Retinal pigment epithelial cell (primary cell): Measurements from ENCODE around the gene ROR2.

Experiments used
- DNase-seq: peaks from one replicate; pipeline ENCODE4 v3.0.0-alpha.2; 2010; ENCODE audit warnings: low read depth
- H3K4me3 ChIP-seq: 2 replicates; pipeline ENCODE4 v1.5.1; 2011; ENCODE audit warnings: mild to moderate bottlenecking, low read length, control low read depth, moderate library complexity
- TF ChIP-seq, protein P1 (sequence below): conservative IDR thresholded peaks from 2 replicates; pipeline ENCODE4 v1.5.1; 2011; ENCODE audit warnings: low read depth, low read length, control low read depth, inconsistent platforms

Gene ROR2

DNA sequence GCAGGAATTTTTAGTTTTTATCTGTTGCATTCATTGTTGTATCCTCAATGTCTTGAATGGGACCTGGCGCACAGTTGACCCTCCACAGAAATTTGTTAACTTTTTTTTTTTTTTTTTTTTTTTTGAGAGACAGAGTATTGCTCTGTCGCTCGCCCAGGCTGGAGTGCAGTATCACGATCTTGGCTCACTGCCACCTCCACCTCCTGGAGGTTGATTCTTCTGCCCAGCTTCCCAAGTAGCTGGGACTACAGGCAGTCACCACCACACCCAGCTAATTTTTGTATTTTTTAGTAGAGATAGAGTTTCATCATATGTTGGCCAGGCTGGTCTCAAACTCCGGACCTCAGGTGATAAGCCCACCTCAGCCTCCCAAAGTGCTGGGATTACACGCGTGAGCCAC, 205.9 kb downstream of the ROR2 start:
- DNase-seq, result no peak
- TF ChIP-seq, protein P1, sequence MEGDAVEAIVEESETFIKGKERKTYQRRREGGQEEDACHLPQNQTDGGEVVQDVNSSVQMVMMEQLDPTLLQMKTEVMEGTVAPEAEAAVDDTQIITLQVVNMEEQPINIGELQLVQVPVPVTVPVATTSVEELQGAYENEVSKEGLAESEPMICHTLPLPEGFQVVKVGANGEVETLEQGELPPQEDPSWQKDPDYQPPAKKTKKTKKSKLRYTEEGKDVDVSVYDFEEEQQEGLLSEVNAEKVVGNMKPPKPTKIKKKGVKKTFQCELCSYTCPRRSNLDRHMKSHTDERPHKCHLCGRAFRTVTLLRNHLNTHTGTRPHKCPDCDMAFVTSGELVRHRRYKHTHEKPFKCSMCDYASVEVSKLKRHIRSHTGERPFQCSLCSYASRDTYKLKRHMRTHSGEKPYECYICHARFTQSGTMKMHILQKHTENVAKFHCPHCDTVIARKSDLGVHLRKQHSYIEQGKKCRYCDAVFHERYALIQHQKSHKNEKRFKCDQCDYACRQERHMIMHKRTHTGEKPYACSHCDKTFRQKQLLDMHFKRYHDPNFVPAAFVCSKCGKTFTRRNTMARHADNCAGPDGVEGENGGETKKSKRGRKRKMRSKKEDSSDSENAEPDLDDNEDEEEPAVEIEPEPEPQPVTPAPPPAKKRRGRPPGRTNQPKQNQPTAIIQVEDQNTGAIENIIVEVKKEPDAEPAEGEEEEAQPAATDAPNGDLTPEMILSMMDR, result no peak
- H3K4me3 ChIP-seq, result no peak overlapping the region

DNA sequence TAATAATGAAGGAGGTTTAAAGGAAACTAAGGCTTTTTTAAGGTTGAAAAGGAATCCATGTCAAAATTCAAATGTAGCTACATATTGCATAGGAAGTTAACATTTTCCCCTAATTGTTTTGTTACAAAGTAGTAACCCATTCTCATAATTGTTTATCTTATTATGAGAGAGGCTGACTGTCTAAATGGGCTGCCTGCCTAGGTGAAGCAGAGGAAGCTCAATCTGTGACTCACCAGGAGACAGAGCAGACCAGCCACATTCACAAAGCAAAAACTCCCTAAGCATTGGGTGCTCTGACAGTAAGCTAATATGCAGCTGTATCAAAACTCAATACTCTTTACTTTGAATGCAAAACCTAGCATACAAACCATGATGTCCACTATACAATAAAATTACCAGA, 208.5 kb downstream of the ROR2 start:
- TF ChIP-seq, protein P1, result no peak
- DNase-seq, result no peak
- no peak overlapping the region for H3K4me3 ChIP-seq

DNA sequence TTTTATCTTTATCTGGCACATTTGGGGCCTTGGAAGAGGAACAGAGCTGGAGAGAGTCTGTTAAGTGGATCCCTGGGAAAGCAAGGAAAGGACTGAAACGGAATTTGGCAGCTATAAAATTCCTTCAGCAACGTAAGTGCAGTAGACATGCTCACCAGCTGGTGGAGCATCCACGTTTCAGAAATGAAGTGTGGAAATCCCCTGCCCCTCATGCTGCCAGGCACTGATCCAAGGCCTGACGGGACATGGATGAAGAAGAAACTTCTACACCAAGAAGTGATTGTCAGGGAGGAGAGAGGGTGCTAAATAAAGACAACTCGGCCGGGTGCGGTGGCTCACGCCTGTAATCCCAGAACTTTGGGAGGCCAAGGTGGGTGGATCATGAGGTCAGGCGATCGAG, 209.3 kb downstream of the ROR2 start:
- H3K4me3 ChIP-seq, result no peak overlapping the region
- TF ChIP-seq, protein P1, result no peak
- no peak for DNase-seq

DNA sequence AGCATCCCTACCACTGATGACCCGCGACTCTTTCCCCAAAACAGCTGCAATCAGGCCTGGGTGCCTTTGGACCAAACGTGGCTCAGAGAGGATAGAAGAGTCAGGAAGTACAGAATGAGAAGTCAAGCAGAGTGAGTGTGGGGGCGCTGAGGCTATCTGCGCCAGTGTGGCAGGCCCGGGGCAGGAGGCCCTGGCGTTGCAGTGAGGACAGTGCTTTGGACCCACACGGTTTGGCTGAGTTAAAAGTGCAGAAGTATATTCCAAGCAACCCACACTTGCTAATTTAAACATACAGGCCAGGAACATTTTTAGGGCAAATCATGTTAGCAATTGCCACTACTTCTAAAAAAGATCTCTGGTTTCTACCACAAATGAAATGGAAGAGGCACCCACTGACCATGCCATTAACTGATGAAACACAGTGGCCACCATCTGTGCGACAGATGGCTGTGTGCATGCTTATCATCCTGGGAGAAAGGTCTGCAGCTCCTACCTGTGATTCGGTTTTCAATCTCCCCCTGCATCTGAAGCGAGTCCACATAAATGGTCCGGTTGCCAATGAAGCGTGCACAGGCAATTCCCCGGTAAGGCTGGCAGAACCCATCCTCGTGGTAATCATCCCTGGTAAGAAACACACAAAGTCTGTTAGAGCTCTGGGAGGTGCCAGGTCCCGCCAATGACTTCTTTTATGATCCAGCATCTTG, 213.0 kb downstream of the ROR2 start:
- no peak overlapping the region for H3K4me3 ChIP-seq
- no peak for DNase-seq
- TF ChIP-seq, protein P1, result no peak

DNA sequence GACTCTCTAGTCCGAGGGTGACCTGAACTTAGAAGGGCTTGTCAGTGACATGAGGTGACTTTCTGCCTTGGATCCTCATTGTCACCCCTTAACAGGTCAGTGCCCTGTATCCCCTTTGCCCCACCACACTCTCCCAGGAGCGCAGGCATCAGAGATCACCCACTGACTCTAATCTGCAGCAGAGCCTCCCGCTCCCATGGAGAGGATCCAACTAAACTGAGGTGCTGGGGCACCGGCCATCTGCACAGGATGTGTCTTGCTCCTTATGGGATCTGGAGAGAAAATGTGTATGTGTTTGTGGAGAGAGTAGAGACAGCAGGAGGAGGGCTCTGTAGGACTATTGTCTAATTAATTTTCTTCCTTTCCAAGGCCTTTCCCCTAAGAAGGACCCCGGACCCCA, 213.7 kb downstream of the ROR2 start:
- no peak overlapping the region for H3K4me3 ChIP-seq
- TF ChIP-seq, protein P1, result no peak

DNA sequence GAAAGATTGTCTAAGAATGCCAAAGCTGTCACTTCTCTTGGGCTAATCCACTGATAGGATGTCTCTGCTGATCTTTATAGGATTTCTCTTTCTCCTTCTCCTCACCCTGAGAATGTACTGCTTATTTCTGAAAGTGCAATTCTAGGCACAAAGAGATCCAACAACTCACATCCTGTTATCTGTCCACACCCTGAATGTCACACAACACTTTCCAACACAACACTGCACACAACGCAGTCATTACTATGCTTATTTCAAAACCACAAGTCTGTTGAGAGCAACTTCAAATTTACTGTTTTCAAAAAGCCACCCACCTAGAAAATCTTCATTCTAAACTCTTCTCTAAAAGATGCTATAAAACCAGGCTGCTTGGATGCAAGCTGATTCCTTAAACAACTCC, 215.0 kb downstream of the ROR2 start:
- H3K4me3 ChIP-seq, result no peak overlapping the region
- DNase-seq, result no peak
- TF ChIP-seq, protein P1, result no peak

More for the DNA sequence above, 213.7 kb downstream of the ROR2 start:
- no peak for DNase-seq

DNA sequence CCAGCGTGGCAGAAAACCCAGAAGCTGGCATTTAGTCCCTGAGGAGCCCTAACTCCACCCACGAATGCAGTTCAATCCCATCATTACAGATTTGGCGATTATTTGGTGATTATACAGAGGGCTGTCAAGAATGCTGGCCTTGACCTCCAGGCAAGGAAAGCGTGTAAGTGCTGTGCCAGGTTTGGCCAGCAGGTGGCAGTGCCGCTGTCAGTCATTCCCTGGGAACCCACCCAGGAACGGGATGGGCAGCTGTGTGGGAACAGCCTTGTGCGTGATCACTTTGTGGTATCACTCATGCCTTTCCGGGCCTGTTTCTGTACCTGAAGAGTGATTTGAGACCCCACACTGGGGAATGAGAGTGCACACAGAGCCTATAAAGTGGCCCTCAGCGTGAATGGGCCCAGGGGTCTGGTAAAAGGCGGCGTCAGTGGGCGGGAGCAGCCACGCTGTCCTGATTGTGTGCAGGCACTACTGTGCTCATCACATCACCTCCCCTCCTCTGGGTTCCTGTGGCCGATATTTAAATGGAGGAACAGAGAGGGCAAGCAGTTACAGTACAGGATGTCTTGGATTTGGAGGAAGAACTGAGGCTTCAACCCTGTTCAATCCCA, 215.6 kb downstream of the ROR2 start:
- no peak for DNase-seq
- H3K4me3 ChIP-seq, result no peak overlapping the region
- TF ChIP-seq, protein P1, result peak; percentile 98
